NCI-H226 (cell line): ENCODE results near the gene SH2D6.
"Not testable (repeated sequence)": the region's sequence is repeated elsewhere in the genome, so short reads cannot be mapped to it uniquely, and the experiment has no call there.

Experiments used
- DNase-seq: peaks from one replicate; pipeline ENCODE4 v3.0.0-alpha.2; 2015

SH2D6 gene

GRCh38 chr2:85418132-85419008 is at the start of gene SH2D6:
SH2D6 (plus strand) TSS chr2:85418714; CDS start chr2:85429466, 10,752 bp downstream.
- peak; percentile 62 for DNase-seq

- no peak for DNase-seq
These were observed 49.6 kb upstream of the SH2D6 start for GRCh38 chr2:85368921-85369320.

GRCh38 chr2:85369500-85369899 is 49.0 kb upstream of the SH2D6 start:
- no peak for DNase-seq

- DNase-seq, result no peak
These were observed 47.5 kb upstream of the SH2D6 start for GRCh38 chr2:85371045-85371444.

GRCh38 chr2:85376291-85377065 is 42.0 kb upstream of the SH2D6 start:
- no peak for DNase-seq

- DNase-seq, result no peak
These were observed 41.4 kb upstream of the SH2D6 start for GRCh38 chr2:85377083-85377482.

GRCh38 chr2:85378257-85378656 is 40.3 kb upstream of the SH2D6 start:
- DNase-seq, result no peak

- DNase-seq, result no peak
These were observed 38.5 kb upstream of the SH2D6 start for GRCh38 chr2:85380048-85380447.

- not testable (repeated sequence) for DNase-seq
These were observed 35.4 kb upstream of the SH2D6 start for GRCh38 chr2:85383151-85383550.

- no peak for DNase-seq
These were observed 34.7 kb upstream of the SH2D6 start for GRCh38 chr2:85383850-85384249.

GRCh38 chr2:85385746-85386145 is 32.8 kb upstream of the SH2D6 start:
- DNase-seq, result no peak

- DNase-seq, result no peak
These were observed 30.8 kb upstream of the SH2D6 start for GRCh38 chr2:85387754-85388153.

- no peak for DNase-seq
These were observed 29.5 kb upstream of the SH2D6 start for GRCh38 chr2:85388878-85389538.

GRCh38 chr2:85390941-85391669 is 27.4 kb upstream of the SH2D6 start:
- DNase-seq, result peak; percentile 12

- no peak for DNase-seq
These were observed 24.7 kb upstream of the SH2D6 start for GRCh38 chr2:85393836-85394235.

- no peak for DNase-seq
These were observed 24.2 kb upstream of the SH2D6 start for GRCh38 chr2:85394261-85394681.

- no peak for DNase-seq
These were observed 23.5 kb upstream of the SH2D6 start for GRCh38 chr2:85394976-85395375.

- DNase-seq, result no peak
These were observed 22.5 kb upstream of the SH2D6 start for GRCh38 chr2:85395912-85396475.

- no peak for DNase-seq
These were observed 21.7 kb upstream of the SH2D6 start for GRCh38 chr2:85396531-85397470.

- no peak for DNase-seq
These were observed 20.6 kb upstream of the SH2D6 start for GRCh38 chr2:85397925-85398331.
